HG02642 (cell line): ENCODE measurements around the gene CHN1.

Source experiments
- ATAC-seq: cut with Tn5 transposase; IDR thresholded peaks from one replicate; pipeline ENCODE4 v1.9.1; 2021; ENCODE audit warnings: mild to moderate bottlenecking; ENCODE audit not compliant: unreplicated experiment, poor library complexity

CHN1 gene

GRCh38 chr2:174977364-174977763 is 27.8 kb downstream of the CHN1 start:
- no peak for ATAC-seq

- no peak for ATAC-seq
Measured at GRCh38 chr2:174974131-174974530, 31.1 kb downstream of the CHN1 start.

DNA sequence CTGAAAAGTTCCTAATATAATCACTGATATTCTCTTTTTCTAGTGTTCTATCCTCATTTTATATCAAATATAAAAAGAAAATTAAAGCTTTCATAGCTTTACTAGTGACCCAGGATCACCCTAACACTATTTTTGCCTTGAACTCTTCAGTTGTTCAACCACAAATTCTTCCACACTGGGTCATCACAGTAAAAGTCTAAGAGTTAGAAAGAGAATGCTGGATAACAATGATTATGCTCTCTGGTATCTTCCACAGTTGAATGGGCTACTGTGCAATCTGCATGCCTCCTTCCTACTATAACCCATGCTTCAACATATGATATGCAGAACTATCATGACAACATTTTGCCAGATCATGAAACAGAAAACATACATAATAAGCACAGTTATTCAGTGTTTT is 32.3 kb downstream of the CHN1 start:
- ATAC-seq: no peak

GRCh38 chr2:174971868-174972781 is 33.1 kb downstream of the CHN1 start:
- no peak for ATAC-seq

- no peak for ATAC-seq
Measured at GRCh38 chr2:174970092-174970491, 35.1 kb downstream of the CHN1 start.

DNA sequence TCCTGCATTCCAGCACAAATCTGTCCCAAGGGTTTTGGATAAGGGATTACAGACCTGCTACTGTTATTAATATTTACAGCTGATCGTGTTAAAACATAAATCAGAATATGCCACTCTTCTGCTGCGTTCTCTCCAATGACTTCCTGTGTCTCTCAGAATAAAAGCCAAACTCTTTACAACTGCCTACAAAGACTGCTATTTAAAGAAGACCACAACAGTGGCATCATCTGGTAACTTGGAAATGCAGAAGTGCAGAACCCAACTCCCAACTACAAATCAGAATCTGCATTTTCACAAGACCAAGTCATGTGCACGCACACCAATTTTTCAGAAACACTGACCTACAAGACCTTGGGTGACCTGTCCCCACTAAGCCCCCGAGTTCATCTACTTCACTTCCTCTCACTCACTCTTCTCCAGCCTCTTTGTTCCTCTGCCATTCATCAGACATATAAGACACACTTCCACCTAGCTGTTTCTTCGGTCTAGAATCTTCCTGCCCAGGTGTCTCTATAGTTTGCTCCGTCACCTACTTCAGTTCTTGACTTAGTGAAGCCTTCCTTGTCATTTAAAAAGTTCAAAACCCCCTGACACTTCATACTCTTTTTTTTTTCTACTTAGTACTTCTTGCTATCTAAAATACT is 36.0 kb downstream of the CHN1 start:
- ATAC-seq: no peak

- no peak for ATAC-seq
Measured at GRCh38 chr2:174967691-174968260, 37.4 kb downstream of the CHN1 start.

DNA sequence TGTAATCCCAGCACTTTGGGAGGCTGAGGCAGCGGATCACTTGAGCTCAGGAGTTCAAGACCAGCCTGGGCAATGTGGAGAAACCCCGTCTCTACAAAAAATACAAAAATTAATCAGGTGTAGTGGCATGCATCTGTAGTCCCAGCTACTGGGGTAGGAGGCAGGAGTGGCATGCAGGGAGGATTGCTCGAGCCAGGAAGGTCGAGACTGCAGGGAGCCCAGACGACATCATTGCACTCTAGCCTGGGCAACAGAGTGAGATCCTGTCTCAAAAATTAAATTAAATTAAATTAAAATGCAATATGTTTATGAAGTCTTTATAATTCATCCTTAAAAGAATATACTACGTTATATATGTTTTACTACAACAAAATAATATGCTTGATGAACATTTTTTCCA is 38.1 kb downstream of the CHN1 start:
- ATAC-seq: no peak

GRCh38 chr2:174965992-174966744 is 39.0 kb downstream of the CHN1 start:
- ATAC-seq: no peak

DNA sequence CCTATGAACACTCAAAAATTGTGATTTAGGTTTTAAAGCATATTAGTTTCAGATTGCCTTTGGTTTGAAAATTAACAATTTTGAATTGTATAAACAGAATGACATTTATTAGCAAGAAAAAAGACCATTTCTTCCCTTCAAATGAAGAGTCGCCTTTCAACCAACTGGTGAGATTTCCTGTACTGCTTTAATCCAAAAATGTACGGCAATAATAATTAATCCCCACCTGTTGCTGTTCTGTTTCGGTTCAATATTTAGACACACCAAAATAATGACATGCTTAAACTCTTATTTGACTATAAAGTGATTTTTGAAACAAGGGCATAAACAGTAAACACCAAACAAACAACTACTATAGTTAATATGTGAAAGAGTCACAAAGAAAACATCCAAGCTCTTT is 39.6 kb downstream of the CHN1 start:
- no peak for ATAC-seq

GRCh38 chr2:174964404-174964803 is 40.8 kb downstream of the CHN1 start:
- ATAC-seq: no peak

DNA sequence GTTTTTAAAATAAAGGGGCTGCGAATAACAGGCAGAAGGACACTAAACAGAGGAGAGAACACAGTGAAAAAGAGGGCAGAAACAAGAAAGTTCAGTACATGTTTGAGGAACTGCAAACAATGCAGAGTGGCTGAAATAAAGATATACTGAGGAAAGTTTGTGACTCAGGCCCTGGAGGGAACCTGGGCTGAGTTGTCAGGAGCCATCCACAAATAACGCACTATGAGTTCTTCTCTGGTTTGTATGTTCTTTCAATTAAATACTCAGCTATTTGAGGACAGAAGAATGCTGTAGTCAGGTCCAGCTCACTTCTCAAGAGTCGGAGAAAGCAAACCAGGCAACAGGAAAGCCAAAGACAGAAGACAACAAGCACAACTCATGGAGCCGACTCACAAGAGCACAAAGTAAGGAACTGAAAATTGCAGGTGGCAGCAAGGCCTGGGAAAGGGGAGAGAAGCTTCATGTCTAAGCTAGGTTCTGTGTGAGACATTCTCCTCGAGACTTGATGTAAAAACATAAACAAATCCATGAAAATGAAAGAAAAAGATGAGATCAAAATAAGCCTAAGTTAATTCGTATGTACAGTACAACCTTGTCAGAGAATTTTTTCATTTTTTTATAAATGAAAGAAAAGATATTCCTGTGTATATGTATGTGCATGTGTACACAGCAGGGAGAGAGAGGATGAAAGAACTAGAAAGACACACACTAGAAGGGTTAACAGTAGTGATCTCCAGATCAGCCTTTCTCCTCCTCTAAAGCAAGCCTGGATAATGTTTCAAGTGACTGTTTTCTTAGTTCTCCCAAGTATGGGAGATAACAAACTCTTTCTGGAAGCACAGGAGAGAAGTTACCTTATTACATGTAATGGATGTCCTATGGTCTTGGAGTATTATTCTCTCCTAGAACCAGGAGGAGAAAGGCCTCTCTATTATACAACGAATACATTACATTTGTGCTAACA is 41.5 kb downstream of the CHN1 start:
- no peak for ATAC-seq

DNA sequence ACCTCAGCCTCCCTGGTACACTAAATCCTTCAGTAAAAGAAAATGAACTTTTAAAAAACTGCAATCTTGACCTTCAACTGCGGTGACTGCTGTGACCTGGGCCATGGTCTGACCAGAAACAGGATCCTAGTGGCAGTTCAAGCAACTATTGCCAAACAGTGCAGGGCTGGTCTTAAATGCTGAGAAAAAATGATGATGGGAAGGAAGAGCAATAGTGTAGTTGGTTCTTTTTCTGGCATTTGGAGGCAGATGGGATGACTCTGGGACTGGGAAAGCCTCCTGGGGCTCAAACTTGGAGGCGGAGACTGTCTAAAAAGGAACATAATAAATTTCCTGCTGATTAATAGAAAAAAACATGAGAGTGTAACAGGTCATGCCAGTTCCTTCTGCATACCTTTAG is 45.4 kb downstream of the CHN1 start:
- no peak for ATAC-seq

DNA sequence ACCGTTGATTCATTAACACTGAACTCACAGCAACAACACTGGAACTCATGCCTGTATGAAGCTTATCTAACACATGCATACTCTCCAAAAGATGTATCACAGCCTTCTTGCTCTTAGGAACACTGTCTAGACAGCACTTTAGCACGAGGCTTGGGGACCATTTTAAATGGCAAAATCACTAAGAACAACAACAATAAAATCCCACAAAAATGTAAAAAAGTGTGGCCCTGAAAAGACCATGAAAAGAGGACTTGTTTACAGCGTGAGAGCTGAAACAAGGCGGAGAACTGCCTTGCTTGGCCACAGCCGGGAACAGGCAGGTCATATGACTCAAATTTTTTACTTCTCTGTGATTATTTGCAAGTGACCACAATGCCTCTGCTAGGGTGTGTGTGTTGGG is 48.1 kb downstream of the CHN1 start:
- ATAC-seq: no peak

DNA sequence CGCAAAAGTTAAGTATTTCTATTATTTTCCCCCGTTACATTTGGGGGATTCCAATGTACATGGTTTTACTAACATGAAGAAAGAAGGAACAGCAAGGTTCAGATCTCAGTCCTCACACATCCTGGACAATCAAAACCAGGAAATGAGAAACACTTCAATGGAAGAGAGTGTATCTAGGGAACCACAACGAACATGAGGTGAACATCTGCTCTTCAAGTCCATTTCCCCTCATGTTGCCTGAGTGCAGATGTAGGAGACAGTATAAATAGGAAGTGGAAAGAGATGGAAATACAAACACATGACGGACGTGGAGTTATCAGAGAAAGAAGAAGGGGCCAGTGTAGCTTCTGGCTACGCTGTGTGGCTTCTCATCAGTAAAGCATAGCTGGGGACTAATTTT is 52.6 kb downstream of the CHN1 start:
- no peak for ATAC-seq

GRCh38 chr2:174951745-174952144 is 53.4 kb downstream of the CHN1 start:
- no peak for ATAC-seq

DNA sequence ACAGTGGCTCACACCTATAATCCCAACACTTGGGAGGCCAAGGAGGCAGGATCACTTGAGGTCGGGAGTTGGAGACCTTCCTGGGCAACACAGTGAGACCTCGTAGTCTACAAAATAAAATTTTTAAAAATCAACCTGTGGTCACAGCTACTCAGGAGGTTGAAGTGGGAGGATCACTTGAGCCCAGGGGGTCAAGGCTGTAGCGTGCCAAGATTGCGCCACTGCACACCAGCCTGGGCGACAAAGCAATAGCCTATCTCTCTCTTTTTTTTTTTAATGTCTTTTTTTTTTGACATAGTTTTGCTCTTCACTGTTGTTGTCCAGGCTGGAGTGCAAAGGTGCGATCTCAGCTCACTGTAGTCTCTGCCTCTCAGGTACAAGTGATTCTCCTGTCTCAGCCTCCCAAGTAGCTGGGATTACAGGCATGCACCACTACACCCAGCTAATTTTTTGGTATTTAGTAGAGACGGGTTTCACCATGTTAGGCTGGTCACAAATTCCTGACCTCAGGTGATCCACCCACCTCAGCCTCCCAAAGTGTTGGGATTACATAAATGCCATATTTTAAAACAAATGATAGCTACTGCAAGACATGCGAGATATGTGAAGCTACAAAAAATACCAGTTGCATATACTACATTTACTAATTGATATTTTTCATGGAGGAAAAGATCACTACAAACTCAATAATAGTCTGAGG is 55.0 kb downstream of the CHN1 start:
- ATAC-seq: no peak

- ATAC-seq: no peak
Measured at GRCh38 chr2:174945601-174946260, 59.5 kb downstream of the CHN1 start.

GRCh38 chr2:174939046-174939445 is 66.1 kb downstream of the CHN1 start:
- ATAC-seq: no peak
